Astrocyte of the spinal cord (primary cell): ENCODE measurements around the gene MRTFB.
"Not testable (repeated sequence)": the region's sequence is repeated elsewhere in the genome, so short reads cannot be mapped to it uniquely, and the experiment has no call there.

ENCODE experiments used
- DNase-seq: peaks from one replicate; pipeline ENCODE4 v3.0.0; 2011; ENCODE audit warnings: low read depth, low spot score
- H3K4me3 ChIP-seq: 2 replicates; pipeline ENCODE4 v1.5.1; 2011; ENCODE audit warnings: low read depth, mild to moderate bottlenecking, low read length, moderate library complexity
- in situ Hi-C: cut with HindIII; loops from 2 replicates; pipeline ENCODE4 v1.10.0; 2017; ENCODE audit warnings: low sequenced_read_pairs
- TF ChIP-seq, protein P1 (sequence below): IDR thresholded peaks from 2 replicates; pipeline ENCODE4 v1.5.1; 2012; ENCODE audit warnings: low read depth, mild to moderate bottlenecking, low read length, inconsistent platforms

Gene MRTFB

DNA sequence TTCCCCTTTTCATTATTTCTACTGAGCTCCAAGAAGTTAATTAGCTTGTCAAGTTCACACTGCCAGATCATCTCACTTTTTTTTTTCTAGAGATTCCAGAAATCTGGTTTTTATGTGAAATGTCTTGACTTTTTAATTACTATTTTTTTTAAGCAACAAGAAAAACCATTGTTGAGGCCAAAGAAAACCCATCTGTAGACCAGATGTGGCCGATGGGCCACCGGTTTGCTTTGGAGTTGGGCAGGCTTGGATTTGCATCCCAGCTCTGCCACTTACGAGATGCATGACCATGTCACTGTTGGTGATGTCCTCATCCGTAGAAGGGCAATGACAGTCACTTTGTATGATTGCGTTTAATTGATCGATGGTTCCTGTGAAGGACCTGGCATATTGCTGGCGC lies 34.2 kb upstream of the MRTFB start:
- TF ChIP-seq, protein P1, sequence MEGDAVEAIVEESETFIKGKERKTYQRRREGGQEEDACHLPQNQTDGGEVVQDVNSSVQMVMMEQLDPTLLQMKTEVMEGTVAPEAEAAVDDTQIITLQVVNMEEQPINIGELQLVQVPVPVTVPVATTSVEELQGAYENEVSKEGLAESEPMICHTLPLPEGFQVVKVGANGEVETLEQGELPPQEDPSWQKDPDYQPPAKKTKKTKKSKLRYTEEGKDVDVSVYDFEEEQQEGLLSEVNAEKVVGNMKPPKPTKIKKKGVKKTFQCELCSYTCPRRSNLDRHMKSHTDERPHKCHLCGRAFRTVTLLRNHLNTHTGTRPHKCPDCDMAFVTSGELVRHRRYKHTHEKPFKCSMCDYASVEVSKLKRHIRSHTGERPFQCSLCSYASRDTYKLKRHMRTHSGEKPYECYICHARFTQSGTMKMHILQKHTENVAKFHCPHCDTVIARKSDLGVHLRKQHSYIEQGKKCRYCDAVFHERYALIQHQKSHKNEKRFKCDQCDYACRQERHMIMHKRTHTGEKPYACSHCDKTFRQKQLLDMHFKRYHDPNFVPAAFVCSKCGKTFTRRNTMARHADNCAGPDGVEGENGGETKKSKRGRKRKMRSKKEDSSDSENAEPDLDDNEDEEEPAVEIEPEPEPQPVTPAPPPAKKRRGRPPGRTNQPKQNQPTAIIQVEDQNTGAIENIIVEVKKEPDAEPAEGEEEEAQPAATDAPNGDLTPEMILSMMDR = no peak
- in situ Hi-C loops = no loop called here

DNA sequence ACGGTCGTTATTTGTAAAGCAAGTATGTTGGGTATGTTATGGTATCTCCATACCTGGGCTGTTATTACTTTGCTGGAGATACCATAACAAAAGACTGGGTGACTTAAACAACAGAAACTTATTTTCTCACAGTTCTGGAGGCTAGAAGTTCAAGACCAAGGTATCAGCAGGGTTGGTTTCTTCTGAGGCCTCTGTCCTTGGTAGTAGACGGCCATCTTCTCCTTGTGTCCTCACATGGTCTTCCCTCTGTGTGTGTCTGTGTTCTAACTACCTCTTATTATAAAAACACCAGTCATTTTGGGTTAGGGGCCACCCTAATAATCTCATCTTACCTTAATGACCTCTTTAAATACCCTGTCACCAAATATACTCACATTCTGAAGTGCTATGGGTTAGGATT lies 33.2 kb upstream of the MRTFB start:
- DNase-seq = no peak
- no peak overlapping the region for H3K4me3 ChIP-seq
- in situ Hi-C loops = no loop called here
- TF ChIP-seq, protein P1 = no peak

More for the DNA sequence above, 34.2 kb upstream of the MRTFB start:
- H3K4me3 ChIP-seq = no peak overlapping the region
- DNase-seq = no peak

DNA sequence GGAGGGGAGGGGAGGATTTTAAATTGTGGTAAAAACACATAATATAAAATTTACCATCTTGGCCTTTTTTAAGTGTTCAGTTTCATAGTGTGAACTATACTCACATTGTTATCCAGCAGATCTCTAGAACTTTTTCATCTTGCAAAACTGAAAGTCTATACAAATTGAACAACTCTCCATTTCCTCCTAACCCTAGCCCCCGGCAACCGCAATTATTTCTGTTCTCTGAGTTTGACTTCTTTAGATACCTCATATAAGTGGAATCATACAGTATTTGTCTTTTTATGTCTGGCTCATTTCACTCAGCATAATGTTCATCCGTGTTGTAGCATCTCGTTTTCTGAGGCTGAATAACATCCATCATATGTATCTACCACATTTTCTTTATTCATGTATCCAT lies 30.0 kb upstream of the MRTFB start:
- no peak overlapping the region for H3K4me3 ChIP-seq
- DNase-seq = no peak
- in situ Hi-C loops = no loop called here

DNA sequence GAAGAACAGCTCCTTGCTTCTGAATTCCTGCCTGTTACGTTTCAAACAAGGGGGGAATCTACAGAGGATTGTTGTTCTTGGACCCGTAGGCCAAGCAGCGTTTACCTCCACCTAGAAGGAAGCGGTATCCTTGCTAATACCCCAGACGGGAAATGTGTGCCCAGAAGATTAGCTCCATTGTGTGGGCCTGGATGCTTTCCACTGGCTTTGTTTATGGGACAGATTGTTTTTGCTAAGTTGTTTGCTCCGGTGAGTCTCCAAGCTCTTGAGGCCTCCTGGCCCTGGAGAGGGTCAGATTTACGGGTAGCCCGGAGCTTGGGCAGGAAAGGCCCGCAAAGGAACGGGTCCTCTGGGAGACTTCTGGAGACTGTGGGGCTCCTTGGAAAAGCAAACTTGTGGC lies 28.4 kb upstream of the MRTFB start:
- in situ Hi-C loops = no loop called here
- TF ChIP-seq, protein P1 = no peak
- H3K4me3 ChIP-seq = no peak overlapping the region
- DNase-seq = no peak

More for the DNA sequence above, 30.0 kb upstream of the MRTFB start:
- TF ChIP-seq, protein P1 = no peak

DNA sequence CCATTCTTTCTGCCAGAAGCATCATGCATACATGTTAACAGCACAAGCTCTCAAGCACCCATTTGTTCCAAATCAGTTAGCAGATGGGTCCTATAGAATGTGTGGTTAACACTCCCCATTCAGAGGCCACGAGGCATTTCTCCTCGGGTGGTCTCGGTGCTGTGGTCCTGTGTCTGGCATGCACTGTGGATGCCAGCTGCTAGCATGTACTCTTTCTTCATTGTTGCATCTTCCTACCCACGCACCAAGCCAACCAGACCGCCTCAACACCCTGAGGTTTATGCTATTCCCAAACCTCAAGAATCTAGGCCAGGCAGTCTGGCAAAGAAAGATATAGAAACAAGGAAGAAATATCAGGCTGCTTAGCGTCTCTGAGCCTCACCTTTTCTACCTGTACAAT lies 27.8 kb upstream of the MRTFB start:
- DNase-seq = no peak
- no peak overlapping the region for H3K4me3 ChIP-seq
- in situ Hi-C loops = no loop called here
- TF ChIP-seq, protein P1 = no peak

DNA sequence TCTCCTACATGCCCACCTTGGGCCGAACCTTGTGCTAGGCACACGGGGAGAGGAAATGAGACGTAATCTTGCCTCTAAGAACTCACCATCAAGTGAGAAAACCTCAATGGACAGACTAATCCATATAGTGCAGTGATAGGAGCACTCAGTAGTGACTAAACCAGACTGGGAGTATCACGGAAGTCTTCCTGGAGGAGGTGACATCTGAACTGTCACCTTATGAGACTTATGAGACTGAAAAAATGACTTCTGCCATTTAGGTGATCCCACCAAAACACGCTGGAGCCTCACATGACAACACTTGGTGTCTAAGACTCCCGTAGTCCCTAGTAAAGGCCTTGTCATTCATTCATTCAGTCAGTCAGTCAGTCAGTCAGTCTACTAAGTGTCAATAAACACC lies 27.3 kb upstream of the MRTFB start:
- no peak for DNase-seq
- TF ChIP-seq, protein P1 = no peak
- in situ Hi-C loops = no loop called here
- no peak overlapping the region for H3K4me3 ChIP-seq

DNA sequence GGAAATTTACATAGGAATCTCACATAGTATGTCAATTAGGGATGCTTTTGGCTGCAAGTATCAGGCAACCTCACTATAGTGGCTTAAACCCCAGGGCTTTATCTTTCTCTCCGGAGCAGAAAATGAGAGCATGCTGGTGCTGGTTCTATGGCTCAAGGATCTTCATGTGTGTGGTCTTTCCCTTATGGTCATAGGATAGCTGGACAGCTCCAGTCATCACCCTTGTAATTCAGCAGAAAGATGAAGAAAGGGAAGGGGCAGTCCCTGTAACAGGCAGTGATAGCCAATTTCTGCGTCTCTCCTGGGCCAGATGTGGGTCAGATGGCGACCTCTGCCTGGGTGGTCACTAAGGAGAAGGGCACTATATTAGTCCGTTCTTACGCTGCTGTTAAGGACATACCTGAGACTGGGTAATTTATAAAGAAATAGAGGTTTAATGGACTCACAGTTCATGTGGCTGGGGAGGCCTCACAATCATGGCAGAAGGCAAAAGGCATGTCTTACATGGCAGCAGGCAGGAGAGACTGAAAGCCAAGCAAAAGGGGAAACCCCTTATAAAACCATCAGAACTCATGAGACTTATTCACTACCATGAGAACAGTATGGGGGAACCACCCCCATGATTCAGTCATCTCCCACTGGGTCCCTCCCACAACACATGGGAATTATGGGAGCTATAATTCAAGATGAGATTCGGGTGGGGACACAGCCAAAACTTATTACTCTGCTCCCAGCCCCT lies 23.8 kb upstream of the MRTFB start:
- DNase-seq, H3K4me3 ChIP-seq, in situ Hi-C loops: not testable (repeated sequence)
